T-helper 2 cell treated with Interferon-gamma antibody and Interleukin-4, amounts not matched to agents 100 ng/mL and 5 ng/mL, for 36 hours (primary cell): ENCODE data around the gene RARG. TPM values are rescaled to one million over a fixed set of nuclear protein-coding genes. Genes with fewer than 3 reads are reported as not detected.

Source experiments
- intact Hi-C: fragments of 100-400 bp; cut with micrococcal nuclease; formaldehyde crosslinking; loops from one replicate; pipeline ENCODE4 v1.15.1; 2023
- total RNA-seq: library from RNA; stranded (reverse); gene quantifications from 2 replicates; pipeline ENCODE4 v1.2.3, GENCODE V29; 2022

Gene RARG
- total RNA-seq, 1 donor from 2014 or later, result 47.6 TPM

DNA sequence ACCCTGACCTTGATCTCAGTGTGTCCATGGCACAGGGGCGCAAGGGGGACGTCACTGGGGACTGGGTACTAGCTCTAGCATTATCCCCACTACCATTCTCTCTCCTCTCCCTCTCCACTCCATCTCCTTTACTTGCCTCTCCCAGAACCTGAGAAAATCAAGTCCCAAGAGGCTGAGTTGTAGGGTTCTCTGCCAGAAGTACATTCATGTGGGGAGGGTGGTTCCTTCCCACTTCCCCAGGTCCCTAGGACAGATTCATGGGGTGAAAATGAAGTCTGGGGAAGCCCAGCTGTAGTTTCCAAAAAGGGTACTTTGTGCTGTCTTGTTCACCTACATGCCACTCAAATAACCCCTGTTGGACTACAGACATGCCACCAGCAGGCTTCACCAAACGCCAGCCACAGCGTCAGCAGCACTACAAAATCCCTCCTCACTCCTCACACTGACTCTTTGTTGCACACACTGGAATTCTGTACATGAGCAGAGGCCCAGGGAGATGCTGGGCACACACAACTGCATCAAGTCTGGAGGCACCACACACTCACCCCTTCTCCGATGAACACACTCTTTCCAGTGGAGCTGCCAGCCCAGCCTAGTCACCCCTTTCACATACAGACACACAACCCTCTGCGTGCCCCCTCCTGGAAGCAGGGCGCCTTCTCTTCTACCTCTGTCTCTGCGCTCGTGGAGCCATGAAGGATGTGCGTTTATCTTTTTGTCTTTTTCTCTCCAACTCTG, 6.9 kb downstream of the RARG start:
- intact Hi-C loops, result no loop called here

DNA sequence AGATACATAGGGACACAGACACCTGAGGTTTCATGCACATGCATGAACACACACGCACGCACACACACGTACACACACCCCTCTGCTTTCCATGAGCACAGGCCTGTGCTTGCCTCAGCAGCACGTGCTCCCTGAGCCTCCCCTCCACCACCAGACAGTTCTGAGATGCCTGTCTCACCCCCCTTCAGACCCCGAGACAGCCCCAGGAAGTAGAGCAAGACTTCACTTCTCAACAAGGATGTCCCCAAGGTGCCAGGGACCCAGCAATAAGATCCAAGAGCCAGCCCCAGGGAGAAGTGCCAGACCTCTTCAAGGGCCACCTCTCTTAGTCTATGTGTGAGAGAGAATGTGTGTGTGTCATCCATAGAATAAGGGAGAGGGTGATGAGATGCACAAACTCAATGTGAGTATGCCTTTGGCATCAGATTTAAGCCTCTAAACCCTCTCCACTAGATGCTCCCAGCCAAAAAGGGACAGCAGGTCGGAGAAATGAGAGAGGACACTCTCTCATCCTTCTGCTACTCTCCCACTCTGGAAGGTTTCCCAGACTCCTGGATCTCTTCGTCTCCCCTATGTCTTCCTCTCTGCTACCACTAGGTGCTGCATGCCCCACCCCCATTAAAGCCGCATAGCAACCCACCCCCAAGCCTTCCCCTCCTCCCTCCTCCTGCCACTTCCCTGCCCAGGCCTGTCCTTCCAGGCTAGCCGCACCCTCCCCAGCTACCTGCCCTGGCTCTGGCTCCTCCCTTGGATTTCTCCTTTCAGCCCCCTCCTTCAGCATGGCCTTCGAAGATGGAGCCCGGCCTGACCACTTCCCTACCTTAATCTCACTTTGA, 7.7 kb downstream of the RARG start:
- intact Hi-C loops, result no loop called here

DNA sequence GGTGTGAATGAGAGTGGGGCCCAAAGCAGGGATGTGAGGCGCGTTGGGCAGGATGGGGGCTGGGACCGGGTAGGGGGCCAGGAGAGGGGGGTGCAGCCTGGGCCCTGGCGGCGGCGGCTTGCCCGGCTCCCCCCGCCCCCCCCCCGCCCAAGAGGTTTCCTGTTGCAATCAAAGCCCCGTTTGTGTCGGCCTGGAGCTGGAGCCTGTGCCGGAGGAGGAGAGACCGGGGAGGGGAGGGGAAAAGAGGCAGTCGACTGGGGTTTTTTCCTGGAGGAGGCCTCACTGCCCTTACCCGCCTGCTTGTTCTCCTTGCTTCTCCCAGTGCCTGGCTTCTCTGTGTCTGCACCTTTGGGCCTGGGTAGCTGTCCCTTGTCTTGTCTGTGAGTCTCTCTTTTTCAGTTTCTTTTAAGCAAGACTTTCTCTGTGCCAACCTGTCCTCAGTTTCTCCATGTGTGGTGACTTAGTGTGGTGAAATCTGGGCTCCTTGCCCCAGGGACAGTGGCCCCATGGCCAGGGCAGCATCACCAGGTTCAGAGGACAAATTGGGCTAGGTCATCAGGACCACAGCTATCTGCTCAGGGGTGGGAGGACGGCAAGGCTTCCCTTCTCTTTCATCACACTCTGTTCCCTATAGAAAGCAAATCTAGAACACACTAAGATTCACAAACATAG, 8.5 kb downstream of the RARG start:
- intact Hi-C loops, result no loop called here

DNA sequence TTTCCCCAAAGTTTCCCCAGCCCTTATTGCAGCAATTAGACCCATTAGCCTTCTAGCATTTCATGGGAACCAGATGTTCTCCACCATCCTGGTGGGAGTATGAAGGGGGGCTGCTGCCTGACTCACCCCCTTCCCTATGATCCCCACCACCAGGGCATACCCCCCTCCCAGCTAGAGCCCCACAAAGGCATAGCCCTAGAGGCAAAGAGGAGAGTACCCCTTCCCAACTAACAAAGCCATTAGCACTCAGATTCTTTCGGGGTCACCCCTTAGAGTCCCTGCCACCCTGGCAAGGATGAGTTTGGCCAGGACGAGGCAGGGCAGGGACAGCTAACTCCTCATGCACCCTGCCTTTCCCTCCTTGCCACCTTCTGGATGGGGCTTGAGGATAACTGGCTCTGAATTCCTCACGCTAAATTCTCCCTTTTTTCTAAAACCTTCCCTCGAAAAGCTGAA, 9.2 kb downstream of the RARG start:
- intact Hi-C loops, result no loop called here

DNA sequence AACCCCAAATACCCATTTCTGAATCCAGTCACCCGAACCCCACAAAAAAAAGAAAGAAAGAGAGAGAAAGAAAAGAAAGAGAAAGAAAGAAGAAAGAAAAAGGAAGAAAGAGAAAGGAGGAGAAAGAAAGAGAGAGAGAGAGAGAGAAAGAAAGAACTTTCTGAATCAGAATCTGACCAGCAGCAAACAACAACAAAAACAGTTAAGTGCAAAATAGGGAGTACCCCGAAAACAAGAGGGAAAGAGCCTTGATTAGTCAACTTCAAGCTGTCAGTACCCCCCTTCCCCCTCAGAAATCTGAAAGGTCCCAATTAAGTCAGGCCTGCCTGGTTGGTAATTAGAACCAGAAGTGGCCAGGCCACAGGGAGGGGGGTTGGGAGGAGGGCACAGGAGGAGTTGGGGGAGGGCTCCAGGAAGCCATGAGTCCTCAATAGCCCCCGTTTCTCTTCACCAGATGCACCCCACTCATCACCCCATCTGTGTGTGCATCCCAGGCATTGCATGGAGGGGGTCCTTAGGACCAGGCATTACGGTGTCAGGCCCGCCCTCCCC, 9.8 kb downstream of the RARG start:
- intact Hi-C loops, result no loop called here

DNA sequence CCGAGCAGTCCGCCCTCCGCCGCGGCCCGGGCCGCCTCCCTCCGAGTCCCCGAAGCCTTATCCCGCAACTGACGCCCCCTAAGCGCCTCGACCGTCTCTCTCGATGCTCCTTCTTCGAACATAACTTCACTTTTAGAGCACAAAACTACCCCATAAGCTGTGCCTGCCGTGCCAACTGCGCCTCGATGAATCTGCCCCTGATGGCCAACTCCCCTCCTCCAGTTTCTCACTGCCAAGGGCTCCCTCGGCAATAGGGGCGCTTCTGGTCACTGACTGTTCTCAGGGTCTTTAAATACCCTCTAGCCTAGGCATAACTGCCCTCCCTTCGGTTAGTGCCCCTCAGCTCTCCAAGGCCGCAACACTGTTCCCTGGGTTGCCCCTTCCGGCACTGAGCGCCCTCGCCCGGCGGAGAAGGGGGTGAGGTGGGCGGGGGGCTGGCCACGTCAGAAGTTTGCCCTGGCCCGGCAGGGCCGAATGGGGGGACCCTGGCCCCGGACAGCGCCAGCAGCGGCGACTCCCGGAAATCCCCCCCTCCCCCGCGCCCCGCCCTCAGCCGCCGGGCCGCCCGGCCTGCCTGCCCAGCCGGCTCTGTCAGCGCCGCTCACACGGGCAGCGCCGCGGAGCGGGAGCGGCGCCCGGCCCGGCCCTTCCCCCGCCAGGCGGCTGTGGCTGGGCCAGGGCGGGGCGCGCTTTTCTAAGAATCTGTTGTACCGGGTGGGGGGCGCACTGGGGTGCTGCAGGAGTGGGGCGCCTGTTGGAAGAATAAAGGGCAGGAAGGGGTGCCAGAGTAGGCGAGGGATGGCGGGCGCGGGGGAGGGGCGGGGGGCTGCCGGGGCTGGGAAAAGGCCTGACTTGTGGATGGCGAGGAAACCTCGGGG, 10.6 kb downstream of the RARG start:
- intact Hi-C loops, result loop anchor here (1.0 to 2.0 kb wide), 4 partner anchors 30 to 279 kb away; partner anchors contain the start of genes EIF4B and TARBP2

DNA sequence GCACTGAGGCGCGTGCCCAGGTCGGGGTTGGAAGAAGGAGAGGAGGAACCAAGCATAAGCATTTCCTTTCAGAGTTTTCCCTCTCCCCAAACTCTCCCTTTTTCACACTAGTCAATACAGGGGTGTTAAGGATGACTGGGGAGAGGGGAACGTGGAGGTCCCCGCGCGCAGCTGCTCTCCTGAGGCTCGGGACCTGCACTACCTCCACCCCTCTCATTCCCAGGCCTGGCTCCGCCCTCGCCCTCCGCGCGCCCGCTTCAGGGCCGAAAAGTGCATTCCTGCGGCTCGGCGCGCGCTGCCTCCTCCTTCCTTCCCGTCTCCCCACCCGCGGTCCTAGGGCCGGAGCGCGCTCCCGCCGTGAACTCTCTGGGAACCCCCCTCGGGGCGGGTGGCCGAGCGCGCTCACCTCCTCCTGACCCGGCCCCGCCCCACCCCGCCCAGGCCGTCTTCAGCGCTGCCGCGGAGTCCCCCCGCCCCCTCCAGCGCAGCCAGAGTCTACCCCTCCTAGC, 11.3 kb downstream of the RARG start:
- intact Hi-C loops, result loop anchor here (1.0 to 2.0 kb wide), 9 partner anchors 12 to 280 kb away; partner anchors contain the start of genes CSAD, EIF4B, ESPL1 and MYG1

DNA sequence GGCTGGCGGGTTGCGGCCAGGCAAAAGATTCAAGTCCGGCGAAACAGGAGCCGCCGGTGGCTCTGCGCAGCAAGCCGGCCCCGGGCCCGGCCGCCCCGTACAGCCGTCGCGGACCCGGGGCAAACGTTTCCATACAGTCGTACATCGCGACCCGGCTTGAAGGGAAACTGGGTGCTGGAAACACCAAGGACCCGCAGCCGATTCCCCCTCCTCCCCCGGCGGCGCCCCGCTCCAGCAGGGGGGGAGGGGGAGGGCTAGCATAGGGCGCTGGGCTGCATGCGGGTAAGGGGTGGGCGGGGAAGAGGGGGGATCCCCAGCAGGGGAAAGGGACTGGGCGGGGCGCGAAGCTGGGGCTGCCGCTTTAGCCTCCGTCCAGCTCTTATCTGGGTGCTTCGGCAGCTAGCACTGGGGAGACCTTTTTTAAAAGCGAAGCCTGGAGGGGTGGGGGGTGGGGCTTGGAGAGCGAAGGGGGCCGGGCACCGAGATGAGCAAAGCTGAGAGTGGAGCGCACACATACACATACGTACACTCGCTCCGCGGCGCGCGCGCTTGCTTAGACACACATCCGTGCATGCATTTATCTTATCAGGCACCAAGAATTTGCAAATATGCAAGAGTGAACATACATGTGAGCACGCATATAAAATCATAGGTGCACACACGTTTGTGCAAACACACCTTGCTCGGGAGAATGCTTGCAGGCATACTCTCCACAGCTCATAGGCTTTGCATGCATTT, 11.9 kb downstream of the RARG start:
- intact Hi-C loops, result loop anchor here (1.0 to 2.0 kb wide), 9 partner anchors 11 to 281 kb away; partner anchors contain the start of genes CSAD, EIF4B, ESPL1 and MYG1

DNA sequence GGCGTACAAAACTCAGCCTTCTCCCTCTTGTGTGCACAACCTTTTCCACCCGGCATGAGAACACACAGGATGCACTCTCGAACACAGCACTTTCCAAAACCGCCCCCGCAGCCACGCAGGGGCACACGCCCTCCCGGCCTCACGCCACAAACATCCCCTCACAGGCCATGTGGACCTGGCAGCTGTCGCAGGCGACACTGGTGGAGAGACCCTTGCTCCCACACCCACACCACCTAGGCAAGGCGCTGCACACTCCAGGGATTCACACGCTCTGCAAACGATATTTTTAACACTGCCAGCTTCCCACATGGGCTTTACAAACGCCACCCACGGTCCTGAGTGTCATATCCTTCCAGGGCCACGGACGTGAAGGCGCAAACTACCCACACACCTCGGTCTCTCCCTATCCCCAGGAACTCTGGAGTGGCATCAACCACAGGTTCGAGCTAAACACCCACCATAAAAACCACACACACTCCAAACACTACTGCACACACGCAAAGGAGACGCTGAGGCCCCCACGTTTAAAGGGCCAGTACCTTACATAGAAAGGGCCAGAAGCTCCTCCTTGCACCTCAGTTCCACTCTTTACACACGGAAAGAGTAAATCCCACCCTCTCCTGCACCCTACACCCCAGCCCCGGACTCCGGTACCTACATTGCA, 12.6 kb downstream of the RARG start:
- intact Hi-C loops, result loop anchor here (1.0 kb wide), 1 partner anchor 10 kb away; no protein-coding TSS in a partner anchor

DNA sequence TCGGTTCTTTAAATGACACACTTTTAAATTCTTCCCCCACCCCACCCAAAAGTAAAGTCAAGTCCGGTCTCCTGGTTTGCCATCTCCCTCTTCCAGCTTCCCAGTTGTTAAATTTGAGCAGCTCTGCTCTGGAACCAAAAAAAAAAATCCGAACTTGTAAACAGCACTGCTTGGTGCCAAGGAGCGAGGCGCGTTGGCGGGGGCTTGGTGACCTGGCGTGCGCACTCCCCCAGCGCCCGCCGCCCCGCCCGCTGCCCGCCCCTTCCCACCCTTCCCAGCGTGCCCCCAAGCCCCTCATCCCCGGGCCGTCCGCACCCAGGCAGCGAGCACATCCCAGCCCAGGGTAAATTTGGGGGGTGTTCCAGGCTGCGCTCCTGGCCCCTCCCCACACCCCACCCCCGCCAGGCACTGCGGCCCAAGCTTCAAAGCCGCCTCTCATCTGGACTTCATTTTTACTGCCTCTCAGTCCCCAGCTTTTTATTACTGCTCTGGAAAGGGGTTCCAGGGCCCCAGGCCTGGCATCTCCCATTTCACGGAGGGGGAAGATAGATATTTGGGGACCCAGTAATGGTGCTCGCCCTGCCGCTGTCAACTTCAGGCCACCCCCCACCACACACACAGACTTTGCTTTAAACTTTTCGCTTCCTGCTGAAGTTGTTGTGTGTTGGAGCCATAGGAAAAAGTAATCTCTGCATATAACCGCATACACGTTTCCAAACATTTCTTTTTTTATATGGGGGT, 13.3 kb downstream of the RARG start:
- intact Hi-C loops, result loop anchor here (1.0 kb wide), 1 partner anchor 9 kb away; no protein-coding TSS in a partner anchor

DNA sequence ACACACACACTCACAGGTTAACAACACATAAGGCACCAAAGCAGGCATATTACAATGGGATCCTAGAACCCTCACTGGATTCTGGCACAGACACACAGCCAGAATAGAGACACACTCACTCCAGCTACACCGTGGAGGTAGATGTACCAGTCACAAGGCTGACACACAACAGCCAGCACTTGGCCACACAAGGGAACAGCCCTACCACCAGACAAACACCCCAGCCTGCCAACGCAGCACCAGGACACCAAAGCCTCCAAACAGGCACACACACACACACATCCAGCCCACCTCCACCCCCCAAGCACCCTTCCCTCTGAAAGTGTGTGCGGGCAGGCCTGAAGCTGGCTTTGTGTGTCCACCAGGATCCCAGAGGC, 14.1 kb downstream of the RARG start:
- intact Hi-C loops, result no loop called here

DNA sequence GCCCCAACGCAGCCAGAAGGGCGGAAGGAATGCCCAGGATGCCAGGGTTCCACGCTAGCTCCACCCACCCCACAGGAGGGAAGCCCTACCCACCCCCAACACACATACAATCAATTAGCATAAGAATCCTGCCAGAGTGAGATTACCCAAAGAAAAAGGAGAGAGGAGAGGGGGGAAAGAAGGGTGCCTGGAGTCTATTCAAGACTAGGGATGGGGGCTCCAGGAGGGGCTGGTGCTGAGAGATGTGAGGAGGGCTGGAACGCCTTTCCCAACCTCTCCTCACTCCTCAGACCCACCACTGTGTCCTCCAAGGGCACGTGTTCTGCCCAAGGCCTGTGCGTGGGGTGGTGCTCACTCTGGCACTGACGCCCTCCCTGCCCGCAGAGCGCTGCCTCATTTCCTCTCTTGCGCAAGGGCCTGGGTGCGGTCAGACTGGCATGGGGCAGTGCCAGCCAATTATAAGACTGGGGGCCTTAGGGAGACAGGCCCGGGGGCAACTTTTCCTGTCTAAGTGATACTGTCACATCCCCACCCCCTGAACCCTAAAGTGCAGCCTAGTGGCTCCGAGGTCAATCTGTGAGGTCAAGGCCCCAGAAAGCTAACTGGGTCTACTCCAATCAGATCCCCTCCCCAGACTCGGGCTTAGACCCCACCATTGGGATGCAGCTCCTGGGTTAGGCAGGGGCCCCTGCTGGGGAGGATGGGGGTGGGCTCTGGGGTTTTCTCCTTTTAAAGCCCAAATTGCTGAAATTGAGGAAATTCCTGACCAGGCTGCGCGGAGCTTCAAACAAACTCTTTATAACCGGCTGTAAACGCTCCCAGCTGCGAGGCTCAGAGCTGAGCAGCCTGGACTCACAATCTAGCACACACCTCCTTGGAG, 14.7 kb downstream of the RARG start:
- intact Hi-C loops, result no loop called here

DNA sequence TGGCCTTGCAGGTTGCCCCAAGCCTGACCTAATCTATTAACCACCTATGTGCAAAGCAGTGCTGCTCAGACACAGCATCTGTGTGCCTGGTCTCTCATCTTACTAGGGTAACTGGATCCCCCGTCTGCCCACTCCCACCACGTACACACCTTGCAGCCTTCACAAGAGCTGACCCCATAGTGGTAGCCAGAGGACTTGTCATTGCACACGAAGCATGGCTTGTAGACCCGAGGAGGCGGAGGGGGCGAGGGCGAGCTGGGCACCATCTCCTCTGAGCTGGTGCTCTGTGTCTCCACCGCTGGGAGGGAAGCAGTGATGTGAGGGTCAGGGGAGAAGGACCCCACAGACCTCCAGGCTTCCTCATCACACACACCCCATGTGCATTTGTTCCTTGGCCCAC, 16.5 kb downstream of the RARG start:
- intact Hi-C loops, result no loop called here

DNA sequence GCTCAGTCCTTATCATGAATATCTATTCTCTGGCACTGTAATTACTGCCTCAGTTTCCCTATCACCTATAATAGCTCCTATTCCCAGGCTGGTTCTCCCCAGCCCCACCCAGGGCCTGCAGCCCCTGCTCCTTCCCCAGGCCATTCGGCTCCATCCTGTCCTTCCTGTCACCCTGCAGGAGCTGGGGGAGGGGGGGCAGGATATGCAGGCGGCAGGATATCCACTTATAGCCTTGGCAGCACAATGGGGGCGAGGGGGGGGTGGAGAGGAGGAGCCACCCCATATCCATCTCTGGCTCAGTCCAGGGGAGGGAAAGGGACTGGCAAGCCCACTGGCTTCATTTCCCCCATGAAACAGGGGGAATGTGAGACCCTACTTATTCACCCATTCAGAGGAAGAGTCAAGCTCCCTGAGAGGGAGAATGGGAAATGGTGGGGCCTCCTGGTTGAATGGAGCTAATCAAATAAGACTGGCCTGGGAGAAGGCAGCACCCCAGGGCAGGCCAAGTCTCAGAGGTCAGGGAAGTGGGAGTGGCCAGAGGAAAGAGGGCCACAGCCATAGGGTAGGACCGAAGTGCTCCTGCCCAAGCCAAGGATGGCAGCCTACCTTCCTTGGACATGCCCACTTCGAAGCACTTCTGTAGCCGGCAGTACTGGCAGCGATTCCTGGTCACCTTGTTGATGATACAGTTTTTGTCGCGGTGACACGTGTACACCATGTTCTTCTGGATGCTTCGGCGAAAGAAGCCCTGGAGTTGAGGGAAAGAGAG, 17.1 kb downstream of the RARG start:
- intact Hi-C loops, result no loop called here

DNA sequence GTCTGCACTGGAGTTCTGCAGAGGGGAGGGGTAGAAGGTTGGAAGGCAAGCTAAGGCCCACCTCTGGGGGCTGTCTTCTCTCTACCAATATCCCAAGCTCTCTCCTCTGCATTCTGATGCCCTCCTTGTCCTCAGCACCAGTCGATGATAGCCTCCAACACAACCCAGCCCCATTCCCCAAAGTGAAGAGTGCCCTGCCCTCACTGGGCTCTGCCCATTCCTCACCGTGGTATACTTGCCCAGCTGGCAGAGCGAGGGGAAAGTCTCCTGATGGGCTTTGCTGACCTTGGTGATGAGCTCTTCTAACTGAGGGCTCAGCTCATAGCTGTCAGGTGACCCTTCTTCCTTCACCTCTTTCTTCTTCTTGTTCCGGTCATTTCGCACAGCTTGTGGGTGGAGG, 17.8 kb downstream of the RARG start:
- intact Hi-C loops, result no loop called here

DNA sequence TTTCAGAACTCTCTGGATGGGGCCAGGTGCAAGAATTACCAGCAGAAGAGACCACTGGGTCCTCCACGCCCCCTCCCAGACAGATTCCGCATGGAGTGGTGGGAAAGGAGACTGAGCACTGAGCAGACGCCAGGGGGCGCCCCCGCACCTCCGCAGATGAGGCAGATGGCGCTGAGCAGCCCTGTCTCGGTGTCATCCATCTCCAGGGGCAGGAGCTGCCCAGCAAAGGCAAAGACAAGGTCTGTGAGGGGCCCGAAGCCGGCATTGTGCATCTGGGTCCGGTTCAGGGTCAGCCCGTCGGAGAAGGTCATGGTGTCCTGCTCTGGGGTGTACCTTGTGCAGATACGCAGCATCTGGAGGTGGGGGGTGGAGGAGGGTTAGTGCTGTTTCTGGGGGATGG, 18.7 kb downstream of the RARG start:
- intact Hi-C loops, result loop anchor here (1.0 to 2.0 kb wide), 5 partner anchors 38 to 107 kb away; partner anchors contain the start of genes AAAS and ESPL1
